Upper lobe of left lung (tissue), 4 donors: ENCODE measurements around the gene EXOC4.

Experiments used
- CTCF ChIP-seq, 6 experiments: fragments of 450-650 bp in 4 of 6; fragments of 200-600 bp in 2 of 6; sonication (generic) in 2 of 6; IDR thresholded peaks; one replicate each; pipeline ENCODE4 v1.5.1; 2016 to 2019; ENCODE audit warnings: antibody characterized with exemption in 6 of 6
- EP300 ChIP-seq, 4 donors: sonication (generic); formaldehyde crosslinking; IDR thresholded peaks; one replicate each; pipeline ENCODE4 v1.5.1; 2017; ENCODE audit warnings: antibody characterized with exemption in 4 of 4, control low read depth in 2 of 4
- POLR2A ChIP-seq, 4 donors: fragments of 450-650 bp; IDR thresholded peaks; one replicate each; pipeline ENCODE4 v1.5.1; 2016 to 2017; ENCODE audit warnings: antibody characterized with exemption in 4 of 4, mild to moderate bottlenecking in 2 of 4

GRCh38 chr7:134016223-134016941, 763.5 kb downstream of the EXOC4 start:
- TF ChIP-seq POLR2A (IDR thresholded peaks at IDR 0.05): no peak
- peak in 5 of 6 experiments; percentile 14 to 37 (median 32) for TF ChIP-seq CTCF (IDR thresholded peaks at IDR 0.05)
- TF ChIP-seq EP300 (IDR thresholded peaks at IDR 0.05): no peak
